ENCODE data around the gene AP1S1.
A peak's percentile ranks its signal among the peaks of the same experiment; 100 is the strongest.

AP1S1 gene

GRCh38 chr7:101166909-101167644 is 12.8 kb downstream of the AP1S1 start:
- DNase-seq (ENCODE audit: extremely low read depth, low read depth), result peak; percentile 63
- no peak for TF ChIP-seq CTCF (IDR thresholded peaks at IDR 0.05; ENCODE audit: low read depth, low read length, missing control alignments)
- peak overlapping the region; percentile 54 for H3K4me3 ChIP-seq (replicated peaks; ENCODE audit: low read depth, low read length)

GRCh38 chr7:101167645-101168411 is 13.6 kb downstream of the AP1S1 start:
- no peak for DNase-seq (ENCODE audit: extremely low read depth, low read depth)
- peak overlapping the region; percentile 54 for H3K4me3 ChIP-seq (replicated peaks; ENCODE audit: low read depth, low read length)
- TF ChIP-seq CTCF (IDR thresholded peaks at IDR 0.05; ENCODE audit: low read depth, low read length, missing control alignments), result no peak

- H3K4me3 ChIP-seq (replicated peaks; ENCODE audit: low read depth, low read length), result peak overlapping the region; percentile 1; the same call in 1 of the 2 replicates
- TF ChIP-seq CTCF (IDR thresholded peaks at IDR 0.05; ENCODE audit: low read depth, low read length, missing control alignments), result no peak
- no peak for DNase-seq (ENCODE audit: extremely low read depth, low read depth)
Measured at GRCh38 chr7:101168412-101169049, 14.3 kb downstream of the AP1S1 start.

- DNase-seq (ENCODE audit: extremely low read depth, low read depth), result no peak
- no peak for TF ChIP-seq CTCF (IDR thresholded peaks at IDR 0.05; ENCODE audit: low read depth, low read length, missing control alignments)
- H3K4me3 ChIP-seq (replicated peaks; ENCODE audit: low read depth, low read length), result peak overlapping the region; percentile 28
Measured at GRCh38 chr7:101169110-101169837, 15.0 kb downstream of the AP1S1 start.

GRCh38 chr7:101169838-101170551 is 15.7 kb downstream of the AP1S1 start:
- peak overlapping the region; percentile 28 for H3K4me3 ChIP-seq (replicated peaks; ENCODE audit: low read depth, low read length)
- peak; percentile 95 for TF ChIP-seq CTCF (IDR thresholded peaks at IDR 0.05; ENCODE audit: low read depth, low read length, missing control alignments)
- DNase-seq (ENCODE audit: extremely low read depth, low read depth), result no peak
